ENCODE results near the gene MBD5. TPM values are rescaled to one million over a fixed set of nuclear protein-coding genes. Genes with fewer than 3 reads are reported as not detected.

Gene MBD5
- total and polyA plus RNA-seq, 2 donors (not counting 1 experiment from before 2014, with no cell fraction given), result 10.9 to 69.7 TPM

DNA sequence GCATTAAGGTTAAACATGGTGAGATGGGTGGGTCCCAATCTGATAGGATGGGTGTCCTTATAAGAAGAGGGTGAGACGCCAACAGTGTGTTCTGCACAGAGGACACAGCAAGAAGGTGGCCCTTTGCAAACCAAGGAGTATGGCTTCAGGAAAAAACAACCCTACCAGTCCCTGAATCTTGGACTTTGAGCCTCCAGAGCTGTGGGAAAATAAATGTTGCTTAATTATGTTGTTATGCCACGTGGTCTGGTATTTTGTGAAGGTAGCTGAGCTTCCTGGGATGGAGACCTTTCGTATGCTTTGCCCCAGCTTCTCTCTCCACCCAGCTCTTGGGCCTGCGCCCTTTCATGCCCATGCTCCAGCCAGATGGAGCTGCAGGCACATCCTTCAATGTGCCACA is 509.5 kb downstream of the MBD5 start:
- POLR2A ChIA-PET, result no interaction called here
- no peaks in the 10 kb centered on the region for H4K20me1 ChIP-seq (ENCODE audit: control insufficient read depth, insufficient read depth, low read length, poor library complexity, severe bottlenecking)
- no peak overlapping the region for H3K27ac Mint-ChIP-seq
- no peak overlapping the region for H3K4me3 Mint-ChIP-seq
- peaks cover 0 to 4% (median 0%) of the 10 kb centered on the region in 4 experiments for H3K27me3 ChIP-seq (replicated peaks in 1 of 4; ENCODE audit: control extremely low read depth in 1 of 4, control insufficient read depth in 3 of 4, insufficient read depth in 4 of 4, low read length in 3 of 4)
- no peak overlapping the region for H3K4me3 ChIP-seq (ENCODE audit: control extremely low read depth in 1 of 5, extremely low read depth in 1 of 5, insufficient read depth in 1 of 5, low read depth in 2 of 5, low read length in 4 of 5)
- no peaks in the 10 kb centered on the region for H3K9me3 ChIP-seq (ENCODE audit: control extremely low read depth in 1 of 3, control insufficient read depth in 2 of 3, insufficient read depth in 1 of 3, low read length in 2 of 3)
- H3K79me2 ChIP-seq (ENCODE audit: control insufficient read depth, insufficient read depth, low read length), result no peaks in the 10 kb centered on the region
- no peak for ATAC-seq (ENCODE audit: low read depth)
- no peaks in the 10 kb centered on the region for H3K9me3 Mint-ChIP-seq (ENCODE audit: insufficient read depth)
- intact Hi-C loops (cut with micrococcal nuclease), result no loop called here
- TF ChIP-seq, protein P1, sequence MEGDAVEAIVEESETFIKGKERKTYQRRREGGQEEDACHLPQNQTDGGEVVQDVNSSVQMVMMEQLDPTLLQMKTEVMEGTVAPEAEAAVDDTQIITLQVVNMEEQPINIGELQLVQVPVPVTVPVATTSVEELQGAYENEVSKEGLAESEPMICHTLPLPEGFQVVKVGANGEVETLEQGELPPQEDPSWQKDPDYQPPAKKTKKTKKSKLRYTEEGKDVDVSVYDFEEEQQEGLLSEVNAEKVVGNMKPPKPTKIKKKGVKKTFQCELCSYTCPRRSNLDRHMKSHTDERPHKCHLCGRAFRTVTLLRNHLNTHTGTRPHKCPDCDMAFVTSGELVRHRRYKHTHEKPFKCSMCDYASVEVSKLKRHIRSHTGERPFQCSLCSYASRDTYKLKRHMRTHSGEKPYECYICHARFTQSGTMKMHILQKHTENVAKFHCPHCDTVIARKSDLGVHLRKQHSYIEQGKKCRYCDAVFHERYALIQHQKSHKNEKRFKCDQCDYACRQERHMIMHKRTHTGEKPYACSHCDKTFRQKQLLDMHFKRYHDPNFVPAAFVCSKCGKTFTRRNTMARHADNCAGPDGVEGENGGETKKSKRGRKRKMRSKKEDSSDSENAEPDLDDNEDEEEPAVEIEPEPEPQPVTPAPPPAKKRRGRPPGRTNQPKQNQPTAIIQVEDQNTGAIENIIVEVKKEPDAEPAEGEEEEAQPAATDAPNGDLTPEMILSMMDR (IDR thresholded peaks at IDR 0.05), result no peak
- TF ChIP-seq EZH2 (IDR thresholded peaks at IDR 0.05; ENCODE audit: borderline replicate concordance, insufficient read depth, low read depth, low read length, poor library complexity, severe bottlenecking), result no peak
- H3K9ac ChIP-seq (ENCODE audit: low read length), result no peak overlapping the region
- H3K4me1 ChIP-seq (ENCODE audit: control insufficient read depth in 2 of 2, insufficient read depth in 2 of 2, low read length in 2 of 2), result no peaks in the 10 kb centered on the region
- no peak for DNase-seq
- H3K4me2 ChIP-seq (replicated peaks; ENCODE audit: low read depth, low read length, poor library complexity, severe bottlenecking), result no peak overlapping the region
- H2AFZ ChIP-seq (ENCODE audit: insufficient read depth, low read depth, low read length, poor library complexity, severe bottlenecking), result no peak overlapping the region
- H3K27ac ChIP-seq (ENCODE audit: low read length in 2 of 2), result no peak overlapping the region
- peaks cover 8% of the 10 kb centered on the region for H3K27me3 Mint-ChIP-seq
- WGBS (ENCODE audit: insufficient coverage), result 85% methylated on average over 2 of the region's 4 CpGs
- CTCF ChIA-PET, result no interaction called here
- H3K4me1 Mint-ChIP-seq, result no peaks in the 10 kb centered on the region
- no peaks in the 10 kb centered on the region for H3K36me3 ChIP-seq (replicated peaks in 1 of 2; ENCODE audit: control extremely low read depth in 1 of 2, control insufficient read depth in 1 of 2, extremely low read depth in 1 of 2, insufficient read depth in 2 of 2, low read length in 1 of 2)

DNA sequence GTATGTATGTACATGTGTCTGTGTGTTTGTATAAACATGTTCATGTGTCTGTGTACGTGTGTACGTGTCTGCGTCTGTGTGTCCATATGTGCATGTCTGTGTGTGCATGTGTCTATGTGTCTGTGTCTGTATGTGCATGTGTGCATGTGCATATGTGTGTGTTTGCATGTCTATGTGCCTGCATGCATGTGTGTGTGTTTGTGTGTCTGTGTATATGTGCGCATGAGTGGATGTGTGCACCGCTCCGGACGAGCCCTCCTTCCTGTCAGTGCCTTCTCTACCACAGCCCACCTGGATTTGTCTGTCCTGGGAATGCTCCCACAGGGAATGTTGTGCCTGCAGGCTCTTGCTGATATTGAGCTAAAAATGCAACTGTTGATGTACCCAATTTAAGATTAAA is 510.3 kb downstream of the MBD5 start:
- no peak overlapping the region for H3K9ac ChIP-seq (ENCODE audit: low read length)
- Mint-ChIP-seq H3K4me1 (no peaks in the 10 kb centered on the region), H3K9me3 (ENCODE audit: insufficient read depth) (no peaks in the 10 kb centered on the region), H3K27ac (no peak overlapping the region), H3K4me3 (no peak overlapping the region), H3K27me3 (peaks cover 6% of the 10 kb centered on the region)
- H4K20me1 ChIP-seq (ENCODE audit: control insufficient read depth, insufficient read depth, low read length, poor library complexity, severe bottlenecking), result no peaks in the 10 kb centered on the region
- intact Hi-C loops (cut with micrococcal nuclease), result no loop called here
- H3K27ac ChIP-seq (ENCODE audit: low read length in 2 of 2), result no peak overlapping the region
- no peak overlapping the region for H3K4me2 ChIP-seq (replicated peaks; ENCODE audit: low read depth, low read length, poor library complexity, severe bottlenecking)
- H2AFZ ChIP-seq (ENCODE audit: insufficient read depth, low read depth, low read length, poor library complexity, severe bottlenecking), result no peak overlapping the region
- no peak for DNase-seq
- 94% methylated on average over 5 of the region's 7 CpGs for WGBS (ENCODE audit: insufficient coverage)
- POLR2A ChIA-PET, result no interaction called here
- no peaks in the 10 kb centered on the region for H3K79me2 ChIP-seq (ENCODE audit: control insufficient read depth, insufficient read depth, low read length)
- no peaks in the 10 kb centered on the region for H3K9me3 ChIP-seq (ENCODE audit: control extremely low read depth in 1 of 3, control insufficient read depth in 2 of 3, insufficient read depth in 1 of 3, low read length in 2 of 3)
- peaks cover 0 to 4% (median 0%) of the 10 kb centered on the region in 4 experiments for H3K27me3 ChIP-seq (replicated peaks in 1 of 4; ENCODE audit: control extremely low read depth in 1 of 4, control insufficient read depth in 3 of 4, insufficient read depth in 4 of 4, low read length in 3 of 4)
- CTCF ChIA-PET, result interaction anchor here (1.7 kb wide), 1 partner anchor 542 kb away, joined by 3 read pairs; no protein-coding TSS in a partner anchor
- no peaks in the 10 kb centered on the region for H3K4me1 ChIP-seq (ENCODE audit: control insufficient read depth in 2 of 2, insufficient read depth in 2 of 2, low read length in 2 of 2)
- TF ChIP-seq EZH2 (IDR thresholded peaks at IDR 0.05; ENCODE audit: borderline replicate concordance, insufficient read depth, low read depth, low read length, poor library complexity, severe bottlenecking), result no peak
- TF ChIP-seq, protein P1 (IDR thresholded peaks at IDR 0.05), result no peak
- no peaks in the 10 kb centered on the region for H3K36me3 ChIP-seq (replicated peaks in 1 of 2; ENCODE audit: control extremely low read depth in 1 of 2, control insufficient read depth in 1 of 2, extremely low read depth in 1 of 2, insufficient read depth in 2 of 2, low read length in 1 of 2)
- no peak overlapping the region for H3K4me3 ChIP-seq (ENCODE audit: control extremely low read depth in 1 of 5, extremely low read depth in 1 of 5, insufficient read depth in 1 of 5, low read depth in 2 of 5, low read length in 4 of 5)
- no peak for ATAC-seq (ENCODE audit: low read depth)
